Kidney epithelial cell (primary cell): ENCODE data around the gene OGFOD2. TPM values are rescaled to one million over a fixed set of nuclear protein-coding genes. Genes with fewer than 3 reads are reported as not detected.

Experiments
- DNase-seq: peaks from one replicate; pipeline ENCODE4 v3.0.0-alpha.2; 2010; ENCODE audit warnings: low read depth
- H3K27me3 ChIP-seq: 2 replicates; pipeline ENCODE4 v1.6.0; 2011; ENCODE audit warnings: low read length; ENCODE audit not compliant: control insufficient read depth, insufficient read depth
- H3K36me3 ChIP-seq: 2 replicates; pipeline ENCODE4 v1.5.1; 2011; ENCODE audit warnings: low read length; ENCODE audit not compliant: control insufficient read depth, insufficient read depth
- H3K4me3 ChIP-seq: 2 replicates; pipeline ENCODE4 v1.5.1; 2011; ENCODE audit warnings: low read depth, mild to moderate bottlenecking, control low read depth, low read length
- total RNA-seq: library from RNA; depleted of rRNA; stranded (reverse); fragments of >200 nt; gene quantifications from 2 replicates; pipeline ENCODE4 v1.2.3, GENCODE V29; 2015
- TF ChIP-seq, protein P1 (sequence below): IDR thresholded peaks from 2 replicates; pipeline ENCODE4 v1.5.1; 2011; ENCODE audit warnings: mild to moderate bottlenecking, moderate library complexity, low read length, control low read depth, inconsistent platforms; ENCODE audit not compliant: insufficient read depth, poor library complexity, severe bottlenecking

The OGFOD2 gene
- total RNA-seq, 1 donor from 2014 or later: 13.0 TPM

DNA sequence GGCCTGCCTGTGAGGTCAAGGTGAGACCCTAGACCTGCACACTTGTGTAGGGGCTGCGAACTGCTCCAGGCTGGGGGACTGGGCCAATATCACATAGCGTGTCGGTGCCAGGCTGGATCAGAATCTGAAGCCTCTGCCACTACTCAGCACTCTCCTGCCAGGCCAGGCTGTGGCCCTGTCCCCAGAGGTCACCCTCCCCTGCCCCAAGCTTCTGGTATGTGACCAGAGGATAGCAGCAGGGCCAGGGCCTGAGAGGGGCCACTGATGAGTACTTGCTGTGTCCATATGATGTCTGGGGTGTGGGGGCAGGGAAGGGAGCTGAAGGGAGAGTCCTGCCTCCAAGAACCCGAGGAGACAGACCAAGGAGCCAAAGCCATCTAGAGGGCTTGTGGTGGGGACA is 23.3 kb downstream of the OGFOD2 start:
- no peaks in the 10 kb centered on the region for H3K36me3 ChIP-seq
- DNase-seq: no peak
- H3K4me3 ChIP-seq: no peak overlapping the region
- no peaks in the 10 kb centered on the region for H3K27me3 ChIP-seq
- TF ChIP-seq, protein P1, sequence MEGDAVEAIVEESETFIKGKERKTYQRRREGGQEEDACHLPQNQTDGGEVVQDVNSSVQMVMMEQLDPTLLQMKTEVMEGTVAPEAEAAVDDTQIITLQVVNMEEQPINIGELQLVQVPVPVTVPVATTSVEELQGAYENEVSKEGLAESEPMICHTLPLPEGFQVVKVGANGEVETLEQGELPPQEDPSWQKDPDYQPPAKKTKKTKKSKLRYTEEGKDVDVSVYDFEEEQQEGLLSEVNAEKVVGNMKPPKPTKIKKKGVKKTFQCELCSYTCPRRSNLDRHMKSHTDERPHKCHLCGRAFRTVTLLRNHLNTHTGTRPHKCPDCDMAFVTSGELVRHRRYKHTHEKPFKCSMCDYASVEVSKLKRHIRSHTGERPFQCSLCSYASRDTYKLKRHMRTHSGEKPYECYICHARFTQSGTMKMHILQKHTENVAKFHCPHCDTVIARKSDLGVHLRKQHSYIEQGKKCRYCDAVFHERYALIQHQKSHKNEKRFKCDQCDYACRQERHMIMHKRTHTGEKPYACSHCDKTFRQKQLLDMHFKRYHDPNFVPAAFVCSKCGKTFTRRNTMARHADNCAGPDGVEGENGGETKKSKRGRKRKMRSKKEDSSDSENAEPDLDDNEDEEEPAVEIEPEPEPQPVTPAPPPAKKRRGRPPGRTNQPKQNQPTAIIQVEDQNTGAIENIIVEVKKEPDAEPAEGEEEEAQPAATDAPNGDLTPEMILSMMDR: no peak

DNA sequence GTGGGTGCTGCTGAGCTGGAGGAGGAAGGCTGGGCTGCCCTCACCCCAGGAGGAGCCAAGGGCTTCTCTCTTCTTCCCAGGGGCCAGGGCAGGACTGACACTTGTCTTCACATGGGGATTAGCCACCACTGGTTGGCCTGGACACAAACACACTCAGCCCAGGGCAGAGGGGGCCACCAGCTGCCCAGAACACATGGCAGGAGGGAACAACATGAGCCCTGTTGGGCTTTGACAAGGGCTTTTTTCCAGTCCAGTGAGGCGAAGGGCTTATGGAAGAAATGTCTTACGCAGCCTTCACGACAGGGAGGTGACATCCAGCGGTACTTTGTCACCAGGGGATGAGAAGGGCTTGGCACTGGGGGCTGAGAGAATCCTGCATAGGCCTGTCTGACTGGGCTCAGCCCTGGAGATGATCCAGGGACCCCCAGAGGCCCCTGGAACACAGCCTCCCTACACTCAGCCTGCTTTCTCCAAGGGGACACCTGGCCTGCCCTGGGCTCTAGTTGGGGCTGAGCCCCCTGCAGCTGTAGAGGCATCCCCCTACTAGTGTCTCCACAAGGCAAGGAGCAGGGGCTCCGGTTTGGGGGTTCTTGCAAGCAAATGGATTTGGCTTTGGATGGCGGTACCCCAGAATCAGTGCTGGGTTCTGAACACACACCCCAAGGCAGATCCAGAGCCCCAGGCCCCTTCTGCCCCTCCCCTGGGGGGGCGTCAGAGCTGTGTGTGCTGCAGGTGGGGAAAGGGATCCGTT is 24.3 kb downstream of the OGFOD2 start:
- no peak for DNase-seq
- H3K27me3 ChIP-seq: no peaks in the 10 kb centered on the region
- TF ChIP-seq, protein P1: no peak

DNA sequence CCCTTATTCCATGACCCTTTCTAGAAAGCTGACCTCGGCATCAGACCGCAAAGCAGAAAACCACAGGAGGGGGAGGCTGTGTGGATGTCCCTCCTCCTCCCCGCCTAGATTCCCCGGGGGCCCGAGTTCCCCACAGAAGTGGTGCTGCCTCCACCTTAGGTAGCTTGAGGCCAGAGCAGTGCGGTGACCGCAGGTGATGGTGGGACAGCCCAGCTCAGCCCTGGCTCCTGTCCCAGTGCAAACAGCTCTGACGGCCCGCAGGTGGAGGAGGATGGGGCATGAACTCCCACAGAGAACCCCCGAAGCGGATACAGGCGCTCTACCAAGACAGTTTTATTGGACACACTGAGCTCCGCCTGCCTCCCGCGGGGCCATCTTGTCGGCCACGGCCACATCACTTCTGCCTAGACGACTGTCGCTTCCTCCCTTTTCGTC is 25.0 kb downstream of the OGFOD2 start:
- H3K4me3 ChIP-seq: no peak overlapping the region
- DNase-seq: no peak
- H3K36me3 ChIP-seq: no peaks in the 10 kb centered on the region
- TF ChIP-seq, protein P1: no peak
- no peaks in the 10 kb centered on the region for H3K27me3 ChIP-seq

More for the DNA sequence above, 24.3 kb downstream of the OGFOD2 start:
- Histone ChIP-seq H3K36me3 (no peaks in the 10 kb centered on the region), H3K4me3 (no peak overlapping the region)

DNA sequence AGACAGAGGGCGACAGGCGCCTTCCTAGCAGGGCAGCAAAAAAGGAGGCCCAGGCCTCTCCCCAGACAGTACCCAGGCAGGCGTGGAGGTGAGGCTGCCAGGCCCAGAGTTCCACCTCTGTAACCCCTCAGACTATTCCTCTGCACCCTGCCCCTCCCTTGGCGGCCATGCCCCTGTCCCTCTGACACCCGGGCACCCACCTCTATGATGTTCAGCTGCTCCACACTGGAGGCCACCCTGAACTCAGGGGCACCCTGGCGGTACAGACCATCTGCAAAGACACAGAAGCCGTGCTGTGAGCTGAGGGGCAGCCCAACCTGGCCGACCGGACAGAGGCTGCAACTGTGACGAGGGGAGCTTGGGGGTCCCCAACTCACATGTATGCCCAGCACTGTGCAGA is 25.5 kb downstream of the OGFOD2 start:
- no peak for DNase-seq
- Histone ChIP-seq H3K36me3 (no peaks in the 10 kb centered on the region), H3K4me3 (no peak overlapping the region), H3K27me3 (no peaks in the 10 kb centered on the region)
- TF ChIP-seq, protein P1: no peak

DNA sequence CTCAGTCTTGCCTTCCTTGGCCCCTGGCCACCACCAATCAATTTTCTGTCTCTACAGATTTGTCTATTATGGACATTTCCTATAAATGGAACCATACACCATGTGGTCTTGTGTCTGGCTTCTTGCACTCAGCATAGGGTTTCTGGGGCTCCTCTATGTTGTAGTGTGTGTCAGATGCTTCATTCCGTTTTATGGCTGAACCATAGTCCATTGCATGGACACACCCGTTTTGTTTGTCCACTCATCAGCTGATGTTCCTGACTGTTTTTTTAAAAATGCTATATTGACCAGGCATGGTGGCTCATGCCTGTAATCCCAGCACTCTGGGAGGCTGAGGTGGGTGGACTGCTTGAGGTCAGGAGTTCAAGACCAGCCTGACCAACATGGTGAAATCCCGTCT is 26.4 kb downstream of the OGFOD2 start:
- TF ChIP-seq, protein P1: no peak
- DNase-seq: no peak
- H3K27me3 ChIP-seq: no peaks in the 10 kb centered on the region
- H3K36me3 ChIP-seq: no peaks in the 10 kb centered on the region
- H3K4me3 ChIP-seq: no peak overlapping the region

DNA sequence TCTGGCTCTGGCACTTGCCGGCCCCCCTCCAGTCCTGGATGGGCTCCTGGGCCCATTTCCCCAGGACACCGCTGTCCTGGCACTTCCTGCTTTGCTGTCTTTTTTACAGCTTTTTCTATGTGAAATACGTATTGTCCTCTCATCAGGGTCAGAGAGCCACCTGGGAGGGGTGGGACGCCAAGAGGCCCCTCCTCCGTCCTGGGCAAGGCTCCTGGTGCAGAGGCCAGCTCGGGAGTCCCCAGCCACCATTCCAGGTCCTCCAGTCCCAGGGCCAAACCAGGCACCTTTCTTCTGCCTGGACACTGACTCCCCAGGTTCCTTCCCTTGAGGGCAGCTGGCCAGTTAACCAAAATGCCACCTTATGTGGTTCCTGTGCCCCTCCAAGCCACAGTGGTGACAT is 28.2 kb downstream of the OGFOD2 start:
- H3K4me3 ChIP-seq: no peak overlapping the region
- DNase-seq: no peak
- TF ChIP-seq, protein P1: no peak
- H3K36me3 ChIP-seq: no peaks in the 10 kb centered on the region
- no peaks in the 10 kb centered on the region for H3K27me3 ChIP-seq
